Activated naive CD4-positive, alpha-beta T cell treated with anti-CD3 and anti-CD28 coated beads, Interleukin-2, amount 50 U/mL, for 16 hours (primary cell): ENCODE data around the gene POC1A.
"Not testable (repeated sequence)": the region's sequence is repeated elsewhere in the genome, so short reads cannot be mapped to it uniquely, and the experiment has no call there.

Experiments
- DNase-seq: peaks from one replicate; pipeline ENCODE4 v3.0.0-alpha.2; 2020

The POC1A gene

GRCh38 chr3:52039846-52040245 is 114.4 kb downstream of the POC1A start:
- DNase-seq = no peak

GRCh38 chr3:52039426-52039825 is 114.8 kb downstream of the POC1A start:
- DNase-seq = no peak

GRCh38 chr3:52038227-52038626 is 116.0 kb downstream of the POC1A start:
- DNase-seq = no peak

DNA sequence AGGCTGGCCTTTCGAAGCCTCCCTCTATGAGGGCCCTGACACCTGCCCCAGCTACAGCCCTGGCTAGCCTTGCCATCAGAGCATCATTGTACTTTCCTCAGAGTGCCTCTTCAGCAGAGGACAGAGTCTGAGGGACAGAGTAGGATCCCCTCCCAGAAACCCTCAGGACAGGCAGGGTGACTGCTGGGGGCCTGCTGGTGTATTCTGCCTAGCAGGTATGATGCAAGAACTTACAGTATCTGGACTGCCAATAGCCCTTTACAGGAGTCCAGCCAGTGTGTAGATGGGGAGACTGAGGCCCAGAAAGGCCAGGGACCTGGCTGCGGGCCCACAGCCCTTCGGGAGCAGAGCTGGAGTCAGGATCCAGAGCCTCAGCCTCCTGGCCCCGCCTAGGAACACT is 116.9 kb downstream of the POC1A start:
- DNase-seq = no peak

GRCh38 chr3:52036829-52037228 is 117.4 kb downstream of the POC1A start:
- no peak for DNase-seq

- no peak for DNase-seq
These were observed 118.0 kb downstream of the POC1A start for GRCh38 chr3:52036222-52036694.

DNA sequence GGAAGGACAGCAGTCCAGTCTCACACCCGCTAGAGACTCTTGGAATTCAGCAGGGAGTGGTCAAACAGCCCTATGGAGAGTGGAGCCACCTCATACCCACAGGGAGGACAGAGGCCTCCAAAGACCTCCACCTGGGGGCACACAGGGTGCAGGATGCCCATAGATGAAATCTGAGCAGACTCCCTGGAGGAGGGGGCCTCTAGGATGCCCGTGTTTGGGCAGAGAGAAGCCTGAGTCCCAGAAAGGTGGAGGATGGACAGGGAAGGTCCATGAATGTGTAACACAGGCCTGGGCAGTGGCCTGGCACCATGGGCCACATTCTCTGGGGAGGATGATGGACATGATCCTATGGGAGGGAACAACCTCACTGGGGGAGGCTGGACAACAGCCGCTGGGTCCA is 119.6 kb downstream of the POC1A start:
- DNase-seq = no peak

GRCh38 chr3:52034212-52034611 is 120.0 kb downstream of the POC1A start:
- no peak for DNase-seq

- DNase-seq = not testable (repeated sequence)
These were observed 120.5 kb downstream of the POC1A start for GRCh38 chr3:52033748-52034147.

DNA sequence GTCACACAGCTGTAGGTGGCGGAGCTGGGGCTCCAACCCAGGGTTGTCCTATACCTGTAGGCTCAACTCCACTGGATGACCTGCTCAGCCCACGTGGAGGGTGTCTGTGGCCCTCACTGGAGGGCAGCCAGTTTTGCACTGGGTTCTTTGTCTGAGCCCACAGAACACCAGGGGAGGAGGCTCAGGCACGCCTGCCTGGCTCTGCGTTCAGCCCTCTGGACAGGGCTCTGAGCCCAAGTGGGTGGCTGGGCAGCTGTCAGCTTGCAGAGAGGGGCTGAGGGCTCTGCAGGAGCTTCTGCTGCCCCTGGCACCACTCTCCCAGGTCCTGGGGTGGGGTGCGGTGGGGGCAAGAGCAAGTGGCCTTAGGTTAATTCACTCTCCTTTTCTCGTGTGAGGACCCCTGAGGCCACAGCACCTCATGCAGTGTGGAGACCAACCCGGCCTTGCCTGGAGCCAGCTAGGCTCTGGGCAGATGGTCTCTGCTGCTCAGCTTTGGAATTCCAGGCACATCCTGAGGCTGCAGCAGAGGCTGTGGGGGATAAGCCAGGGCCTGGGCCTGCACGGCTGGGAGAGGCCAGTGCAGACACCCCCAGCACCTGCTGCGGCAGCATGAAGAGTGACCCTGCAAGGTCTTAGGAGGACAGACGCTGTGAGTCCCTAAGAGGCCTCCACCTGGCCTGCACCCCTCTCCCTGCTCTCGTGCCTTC is 121.4 kb downstream of the POC1A start:
- DNase-seq = no peak

GRCh38 chr3:52031896-52032295 is 122.3 kb downstream of the POC1A start:
- DNase-seq = no peak

DNA sequence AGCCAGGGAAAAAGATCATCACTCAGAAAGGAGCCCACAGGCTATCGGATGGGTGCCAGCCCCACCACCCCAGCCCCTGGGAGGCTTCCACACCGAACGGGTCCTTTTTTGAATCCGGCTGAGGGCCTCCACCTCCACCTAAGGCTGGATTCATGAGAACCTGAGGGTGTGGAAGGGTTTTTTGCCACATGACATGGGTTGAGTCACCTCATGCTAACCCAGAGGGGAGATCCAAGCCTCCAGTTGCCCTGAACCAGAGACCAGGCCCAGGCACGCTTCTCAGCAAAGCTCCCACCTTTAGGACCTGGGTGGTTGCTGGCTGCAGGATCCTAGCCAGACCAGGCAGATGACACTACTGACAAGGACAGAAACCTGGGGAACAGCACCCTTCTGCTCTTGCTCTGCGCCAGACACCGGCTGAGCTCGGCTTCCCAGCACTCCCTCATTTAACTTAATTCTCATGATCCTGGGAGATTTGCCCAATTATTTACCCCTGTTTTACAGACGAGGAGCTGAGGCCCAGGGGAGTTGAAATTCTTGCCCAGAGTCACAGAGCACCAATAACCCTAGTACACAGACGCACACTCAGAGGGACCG is 123.4 kb downstream of the POC1A start:
- no peak for DNase-seq

- DNase-seq = no peak
These were observed 124.7 kb downstream of the POC1A start for GRCh38 chr3:52029535-52029934.

- DNase-seq = no peak
These were observed 125.2 kb downstream of the POC1A start for GRCh38 chr3:52029053-52029452.

DNA sequence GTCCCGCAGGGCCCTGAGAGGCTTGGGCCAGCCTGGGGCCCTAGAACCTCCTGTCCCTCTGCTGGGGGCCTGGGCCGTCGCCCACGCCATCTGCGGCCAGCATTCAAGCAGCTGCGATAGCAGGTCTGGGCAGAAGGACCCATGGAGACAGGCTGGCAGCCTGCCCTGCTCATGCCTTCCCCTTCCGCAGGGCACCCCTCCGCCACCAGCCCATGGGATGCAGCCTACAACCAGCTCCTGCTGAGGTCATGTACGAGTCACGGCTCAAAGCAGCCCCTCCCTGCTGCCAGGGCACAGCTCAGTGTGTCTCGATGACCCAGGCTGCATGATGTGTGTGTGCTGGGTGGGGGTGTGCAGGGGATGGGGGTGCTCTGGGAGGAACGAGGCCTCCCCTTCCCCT is 125.7 kb downstream of the POC1A start:
- no peak for DNase-seq

- DNase-seq = no peak
These were observed 128.2 kb downstream of the POC1A start for GRCh38 chr3:52026041-52026440.

GRCh38 chr3:52025453-52025852 is 128.8 kb downstream of the POC1A start:
- no peak for DNase-seq
